HEK293T (cell line): Measurements from ENCODE around the gene EXD3.

Source experiments
- CTCF ChIA-PET: fragments of 350-600 bp; formaldehyde crosslinking; extraction: SDS; loops from one replicate; lab custom pipeline; 2021; ENCODE audit warnings: antibody characterized with exemption, inconsistent platforms; lab: Yijun Ruan, JAX
- POLR2A ChIA-PET: fragments of 350-600 bp; formaldehyde crosslinking; extraction: SDS; loops from one replicate; lab custom pipeline; 2020; ENCODE audit warnings: antibody characterized with exemption, inconsistent platforms; lab: Yijun Ruan, JAX
- DNase-seq: peaks from one replicate; pipeline ENCODE4 v3.0.0; 2012; ENCODE audit warnings: mixed read lengths; ENCODE audit errors: extremely low spot score
- ARNT ChIP-seq: fragments of 450-650 bp; IDR thresholded peaks from 2 replicates; pipeline ENCODE4 v1.6.1; 2017; ENCODE audit warnings: mild to moderate bottlenecking
- BHLHE40 ChIP-seq: fragments of 450-650 bp; IDR thresholded peaks from 2 replicates; pipeline ENCODE4 v1.6.1; 2016; ENCODE audit warnings: mild to moderate bottlenecking, moderate library complexity, borderline replicate concordance
- CTBP1 ChIP-seq: fragments of 450-650 bp; IDR thresholded peaks from 2 replicates; pipeline ENCODE4 v1.6.1; 2016; ENCODE audit warnings: borderline replicate concordance
- ELF4 ChIP-seq: fragments of 450-650 bp; IDR thresholded peaks from 2 replicates; pipeline ENCODE4 v1.6.1; 2017; ENCODE audit warnings: antibody characterized with exemption
- FOXA1 ChIP-seq: fragments of 450-650 bp; IDR thresholded peaks from 2 replicates; pipeline ENCODE4 v1.6.1; 2016; ENCODE audit warnings: mild to moderate bottlenecking
- FOXK2 ChIP-seq: fragments of 450-650 bp; IDR thresholded peaks from 2 replicates; pipeline ENCODE4 v1.6.1; 2016; ENCODE audit warnings: mild to moderate bottlenecking
- FOXM1 ChIP-seq: fragments of 450-650 bp; IDR thresholded peaks from 2 replicates; pipeline ENCODE4 v1.6.1; 2017; ENCODE audit warnings: mild to moderate bottlenecking, borderline replicate concordance
- HDGF ChIP-seq: fragments of 450-650 bp; IDR thresholded peaks from 2 replicates; pipeline ENCODE4 v1.6.1; 2017; ENCODE audit warnings: antibody characterized with exemption, borderline replicate concordance
- L3MBTL2 ChIP-seq: fragments of 450-650 bp; conservative IDR thresholded peaks from 2 replicates; pipeline ENCODE4 v1.6.1; 2016; ENCODE audit warnings: mild to moderate bottlenecking
- LEF1 ChIP-seq: fragments of 450-650 bp; IDR thresholded peaks from 2 replicates; pipeline ENCODE4 v1.6.1; 2017; ENCODE audit warnings: mild to moderate bottlenecking, borderline replicate concordance
- NFRKB ChIP-seq: fragments of 450-650 bp; IDR thresholded peaks from 2 replicates; pipeline ENCODE4 v1.6.1; 2016; ENCODE audit warnings: mild to moderate bottlenecking, moderate library complexity
- PKNOX1 ChIP-seq: fragments of 450-650 bp; IDR thresholded peaks from 2 replicates; pipeline ENCODE4 v1.6.1; 2016
- SP1 ChIP-seq: fragments of 450-650 bp; IDR thresholded peaks from 2 replicates; pipeline ENCODE4 v1.6.1; 2017
- SUZ12 ChIP-seq: fragments of 450-650 bp; IDR thresholded peaks from 2 replicates; pipeline ENCODE4 v1.6.1; 2016; ENCODE audit warnings: mild to moderate bottlenecking
- TARDBP ChIP-seq: fragments of 450-650 bp; IDR thresholded peaks from 2 replicates; pipeline ENCODE4 v1.6.1; 2016
- ZNF384 ChIP-seq: fragments of 450-650 bp; IDR thresholded peaks from 2 replicates; pipeline ENCODE4 v1.6.1; 2016

Gene EXD3

GRCh38 chr9:137354153-137354844, 68.7 kb downstream of the EXD3 start:
- no peak for TF ChIP-seq FOXK2
- TF ChIP-seq SP1: no peak
- TF ChIP-seq L3MBTL2: no peak
- no peak for TF ChIP-seq FOXA1
- TF ChIP-seq HDGF: no peak
- no peak for TF ChIP-seq CTBP1
- ChIA-PET CTCF (no interaction called here), POLR2A (no interaction called here)
- DNase-seq: no peak

GRCh38 chr9:137353223-137354152, 69.5 kb downstream of the EXD3 start:
- DNase-seq: no peak
- POLR2A ChIA-PET: no interaction called here
- TF ChIP-seq TARDBP: no peak
- TF ChIP-seq FOXM1: no peak
- CTCF ChIA-PET: no interaction called here

GRCh38 chr9:137352511-137353222, 70.3 kb downstream of the EXD3 start:
- no peak for DNase-seq
- ChIA-PET POLR2A (no interaction called here), CTCF (no interaction called here)
- no peak for TF ChIP-seq NFRKB
- TF ChIP-seq L3MBTL2: no peak
- no peak for TF ChIP-seq LEF1
- TF ChIP-seq ARNT: no peak
- TF ChIP-seq TARDBP: no peak
- no peak for TF ChIP-seq SUZ12
- TF ChIP-seq SP1: no peak
- TF ChIP-seq HDGF: no peak
- TF ChIP-seq FOXK2: no peak
- no peak for TF ChIP-seq BHLHE40
- TF ChIP-seq ELF4: no peak
- TF ChIP-seq ZNF384: no peak
- no peak for TF ChIP-seq CTBP1
- no peak for TF ChIP-seq PKNOX1
- TF ChIP-seq FOXM1: no peak
- no peak for TF ChIP-seq FOXA1

- POLR2A ChIA-PET: no interaction called here
- CTCF ChIA-PET: interaction anchor here (0.6 kb wide), 1 partner anchor 733 kb away, joined by 3 read pairs; no protein-coding TSS in a partner anchor
- no peak for DNase-seq
- TF ChIP-seq FOXM1 (no peak), PKNOX1 (no peak), ELF4 (no peak), HDGF (no peak), NFRKB (no peak), L3MBTL2 (no peak), TARDBP (no peak), SUZ12 (no peak), SP1 (no peak), BHLHE40 (no peak), LEF1 (no peak), CTBP1 (no peak), FOXA1 (no peak)
Measured at GRCh38 chr9:137351781-137352501, 71.0 kb downstream of the EXD3 start.

GRCh38 chr9:137350696-137351584, 72.0 kb downstream of the EXD3 start:
- TF ChIP-seq FOXM1 (no peak), NFRKB (no peak), TARDBP (no peak)
- ChIA-PET POLR2A (no interaction called here), CTCF (interaction anchor here (0.6 kb wide), 1 partner anchor 734 kb away, joined by 3 read pairs; no protein-coding TSS in a partner anchor)
- DNase-seq: no peak
